K562 (cell line): Measurements from ENCODE around the gene E2F1. TPM values are rescaled to one million over a fixed set of nuclear protein-coding genes. Genes with fewer than 3 reads are reported as not detected.

Experiments
- ATAC-seq: fragments of 200-7000 bp; cut with Tn5 transposase; 3 replicates; pipeline ENCODE4 v1.9.1; 2020; ENCODE audit warnings: moderate library complexity
- BruUV-seq: library from RNA; stranded (reverse); fragments of 400-500 nt; replicated peaks from 2 replicates; lab custom pipeline; 2021; lab: Mats Ljungman, UMichigan
- CTCF ChIA-PET: fragments of 300-600 bp; formaldehyde crosslinking; extraction: SDS; loops from one replicate; lab custom pipeline; 2021; ENCODE audit warnings: low intra/inter-chr PET ratio; lab: Yijun Ruan, JAX
- POLR2A ChIA-PET: fragments of 300-600, 350-650 bp; sonication (Branson Sonifier 250); formaldehyde crosslinking; extraction: SDS; loops from one replicate; lab custom pipeline; 2021; ENCODE audit warnings: antibody characterized with exemption, inconsistent platforms; lab: Yijun Ruan, JAX
- DNase-seq, 4 experiments: peaks; one replicate each; pipeline versions ENCODE4 v3.0.0 to v3.0.0-alpha.2; 2011 to 2018; ENCODE audit warnings: low spot score in 3 of 4, mixed read lengths in 3 of 4; ENCODE audit errors: extremely low read depth in 1 of 4
- FAIRE-seq: peaks from 2 replicates; lab custom pipeline; 2011; peaks lifted over from hg19 to GRCh38; lab: Jason Lieb, UNC
- H2AFZ ChIP-seq: 2 replicates; pipeline ENCODE4 v1.6.0; 2011; ENCODE audit warnings: low read depth, low read length, control low read depth, inconsistent platforms
- H3K27ac ChIP-seq: fragments of 200-600 bp; 3 replicates; pipeline ENCODE4 v1.8.0; 2011; ENCODE audit warnings: low read depth, mild to moderate bottlenecking, control low read depth, inconsistent platforms, low read length, moderate library complexity, mixed read lengths; ENCODE audit errors: extremely low read depth
- H3K27me3 ChIP-seq, 2 experiments: fragments of 300-600 bp in 1 of 2; 2 replicates in 1 of 2; 3 replicates in 1 of 2; pipeline versions ENCODE4 v1.6.0 to v1.8.0; 2011; ENCODE audit warnings: inconsistent platforms in 2 of 2, low read length in 2 of 2, mild to moderate bottlenecking in 1 of 2, mixed read lengths in 1 of 2, moderate library complexity in 1 of 2; ENCODE audit not compliant: control insufficient read depth in 2 of 2, insufficient read depth in 2 of 2
- H3K36me3 ChIP-seq: fragments of 300-600 bp; 3 replicates; pipeline ENCODE4 v1.8.0; 2011; ENCODE audit warnings: mild to moderate bottlenecking, low read length, inconsistent platforms; ENCODE audit not compliant: control insufficient read depth, insufficient read depth
- H3K4me1 ChIP-seq, 2 experiments: fragments of 200-600 bp in 1 of 2; replicated peaks in 1 of 2; 2 replicates in 1 of 2; 3 replicates in 1 of 2; pipeline versions ENCODE4 v1.5.1 to v1.8.0; 2011; ENCODE audit warnings: inconsistent platforms in 2 of 2, low read length in 2 of 2, mild to moderate bottlenecking in 1 of 2, mixed read lengths in 1 of 2, moderate library complexity in 1 of 2; ENCODE audit not compliant: control insufficient read depth in 2 of 2, insufficient read depth in 2 of 2
- H3K4me2 ChIP-seq: 2 replicates; pipeline ENCODE4 v1.6.1; 2011; ENCODE audit warnings: low read length, control low read depth, inconsistent platforms, mixed read lengths; ENCODE audit not compliant: insufficient read depth
- H3K4me3 ChIP-seq: fragments of 200-600 bp; sonication (generic), shearing (Covaris generic); 2 replicates; pipeline ENCODE4 v1.5.1; 2016; ENCODE audit warnings: control low read depth, inconsistent platforms
- H3K79me2 ChIP-seq: fragments of 200-600 bp; 3 replicates; pipeline ENCODE4 v1.8.0; 2011; ENCODE audit warnings: low read length, inconsistent platforms; ENCODE audit not compliant: control insufficient read depth, insufficient read depth
- H3K9ac ChIP-seq, 2 experiments: 2 replicates each; pipeline versions ENCODE4 v1.6.0 to v1.6.1; 2011; ENCODE audit warnings: low read depth in 2 of 2, low read length in 2 of 2, control low read depth in 1 of 2, inconsistent platforms in 1 of 2, mild to moderate bottlenecking in 1 of 2, mixed read lengths in 1 of 2; ENCODE audit not compliant: insufficient read depth in 1 of 2
- H3K9me1 ChIP-seq: one replicate; pipeline ENCODE4 v1.6.0; 2011; ENCODE audit warnings: inconsistent platforms, mild to moderate bottlenecking, low read length, moderate library complexity; ENCODE audit not compliant: control insufficient read depth, insufficient read depth
- H3K9me3 ChIP-seq: replicated peaks from 2 replicates; pipeline ENCODE4 v1.5.1; 2011; ENCODE audit warnings: low read depth, low read length, inconsistent platforms; ENCODE audit not compliant: control insufficient read depth, insufficient read depth
- H4K20me1 ChIP-seq: replicated peaks from 2 replicates; pipeline ENCODE4 v1.6.1; 2011; ENCODE audit warnings: low read length, inconsistent platforms, mixed read lengths; ENCODE audit not compliant: control insufficient read depth, insufficient read depth
- BACH1 ChIP-seq: fragments of 200-800 bp; sonication (Bioruptor generic); IDR thresholded peaks from 2 replicates; pipeline ENCODE4 v1.6.1; 2016; ENCODE audit warnings: missing genetic modification characterization, missing compliant biosample characterization
- BRF1 ChIP-seq: IDR thresholded peaks from 3 replicates; pipeline ENCODE4 v1.6.1; 2011; ENCODE audit warnings: borderline replicate concordance, mild to moderate bottlenecking; ENCODE audit not compliant: insufficient read length; ENCODE audit errors: extremely low read depth
- CBX2 ChIP-seq: fragments of 200-600 bp; sonication (generic); IDR thresholded peaks from one replicate; pipeline ENCODE4 v1.6.1; 2012; ENCODE audit warnings: mild to moderate bottlenecking, low read length, inconsistent platforms; ENCODE audit not compliant: insufficient read depth, poor library complexity, severe bottlenecking
- CREB1 ChIP-seq, 2 experiments: sonication (generic) in 1 of 2; formaldehyde crosslinking in 1 of 2; IDR thresholded peaks; 2 replicates each; pipeline versions ENCODE4 v1.6.1 to v1.8.0; 2012 to 2022; ENCODE audit warnings: inconsistent platforms in 1 of 2, mild to moderate bottlenecking in 1 of 2, missing genetic modification reagents in 1 of 2, moderate library complexity in 1 of 2
- DPF2 ChIP-seq: fragments of 450-650 bp; IDR thresholded peaks from 2 replicates; pipeline ENCODE4 v1.6.1; 2016
- FOXJ2 ChIP-seq: fragments of 200-800 bp; sonication (Bioruptor generic); IDR thresholded peaks from 2 replicates; pipeline ENCODE4 v1.6.1; 2016; ENCODE audit warnings: missing genetic modification characterization, missing compliant biosample characterization
- MEIS2 ChIP-seq: fragments of 450-650 bp; IDR thresholded peaks from 2 replicates; pipeline ENCODE4 v1.6.1; 2014; ENCODE audit warnings: mild to moderate bottlenecking; ENCODE audit not compliant: partially characterized antibody
- NFXL1 ChIP-seq: fragments of 450-650 bp; formaldehyde crosslinking; IDR thresholded peaks from 2 replicates; pipeline ENCODE4 v1.4.0; 2021; ENCODE audit warnings: mild to moderate bottlenecking
- PKNOX1 ChIP-seq: fragments of 450-650 bp; IDR thresholded peaks from 2 replicates; pipeline ENCODE4 v1.6.1; 2016
- RCOR1 ChIP-seq, 2 experiments: IDR thresholded peaks; 2 replicates each; pipeline ENCODE4 v1.6.1; 2012; ENCODE audit warnings: low read depth in 2 of 2, low read length in 2 of 2, borderline replicate concordance in 1 of 2, improper control_type of control experiment in 1 of 2
- U2AF2 ChIP-seq: fragments of 200-400 bp; formaldehyde crosslinking; optimal IDR thresholded peaks from 2 replicates; pipeline ENCODE3; 2017; ENCODE audit warnings: low read depth, mild to moderate bottlenecking, low read length
- WGBS: fragments of 100-300 bp; shearing (Covaris generic); methylation state at CpG from one replicate; pipeline ENCODE4 v1.1.6; 2016; ENCODE audit warnings: low coverage, mixed read lengths; ENCODE audit not compliant: insufficient coverage; ENCODE audit errors: missing lambda C conversion rate; 5-methylcytosine and 5-hydroxymethylcytosine counted together
- in situ Hi-C: fragments of 300-500 bp; cut with MboI; formaldehyde crosslinking; loops from 4 replicates; pipeline ENCODE4 v1.15.0; 2018; ENCODE audit warnings: inconsistent platforms, mixed read lengths
- intact Hi-C: fragments of 100-400 bp; cut with micrococcal nuclease; formaldehyde crosslinking; loops from 2 replicates; pipeline ENCODE4 v1.14.2; 2022
- polyA plus RNA-seq, 8 experiments: library from polyadenylated mRNA; depleted of rRNA in 4 of 8; stranded (reverse) in 5 of 8; unstranded in 3 of 8; fragments of >200 nt; fragmentation: Nextera tagmentation in 2 of 8; fragmentation: Illumina TruSeq in 1 of 8; extraction: Ambion mirVana in 2 of 8; extraction: Trizol in 1 of 8; gene quantifications; 2 replicates each; pipeline versions ENCODE4 v1.2.1 to v1.2.3, GENCODE V29; 2011 to 2014; ENCODE audit warnings: inconsistent platforms in 1 of 8, missing spikeins in 1 of 8
- total RNA-seq, 7 experiments: library from RNA; depleted of rRNA in 6 of 7; stranded (reverse); fragments of >200 nt in 6 of 7; fragmentation: Illumina TruSeq in 2 of 7; extraction: Trizol in 2 of 7; gene quantifications; 2 replicates each; pipeline versions ENCODE4 v1.2.1 to v1.2.3, GENCODE V29; 2011 to 2021; ENCODE audit warnings: low replicate concordance in 1 of 7
- TF ChIP-seq, protein P1 (sequence below): sonication (generic); formaldehyde crosslinking; IDR thresholded peaks from 2 replicates; pipeline ENCODE4 v1.8.0; 2022; ENCODE audit warnings: mild to moderate bottlenecking, low read depth, missing genetic modification reagents
- TF ChIP-seq, protein P2 (sequence below): sonication (generic); formaldehyde crosslinking; IDR thresholded peaks from 2 replicates; pipeline ENCODE4 v1.8.1; 2023; ENCODE audit warnings: mild to moderate bottlenecking, missing genetic modification reagents

The E2F1 gene
- total and polyA plus RNA-seq, 9 of the 15 experiments (the other 6 are each of a cell fraction or from before 2014, with no cell fraction given) = 0.14 to 30.6 (median 13.1) TPM

- TF ChIP-seq CBX2 = no peak
- TF ChIP-seq NFXL1 = no peak
- TF ChIP-seq BRF1 = no peak
- TF ChIP-seq BACH1 (tag) = no peak
- TF ChIP-seq PKNOX1 = no peak
These were observed 56.2 kb downstream of the E2F1 start (continued) for GRCh38 chr20:33629979-33630378.

- FAIRE-seq = peak; percentile 61
- in situ Hi-C loops = no loop called here
- peak in 1 of 4 experiments; percentile 20 for DNase-seq
- Histone ChIP-seq H3K9ac (no peak overlapping the region), H3K4me2 (no peak overlapping the region), H3K9me3 (no peaks in the 10 kb centered on the region), H2AFZ (no peak overlapping the region), H4K20me1 (no peaks in the 10 kb centered on the region), H3K4me3 (no peak overlapping the region), H3K27ac (no peak overlapping the region), H3K9me1 (no peaks in the 10 kb centered on the region), H3K79me2 (no peaks in the 10 kb centered on the region), H3K36me3 (peaks cover 36% of the 10 kb centered on the region; the same call in 2 of the 3 replicates), H3K27me3 (no peaks in the 10 kb centered on the region), H3K4me1 (peaks cover 5 to 10% of the 10 kb centered on the region in 2 experiments; a peak in 3 of 5 replicates)
- ChIA-PET POLR2A (interaction anchor here (1.3 to 1.7 kb wide), 2 partner anchors 13 kb away, joined by 3 to 5 read pairs; no protein-coding TSS in a partner anchor), CTCF (no interaction called here)
- intact Hi-C loops = no loop called here
- WGBS = 42% methylated on average over 10 of the region's 10 CpGs
- no TSS peak for BruUV-seq
- ATAC-seq = peak; percentile 54; the same call in 1 of the 3 replicates
- TF ChIP-seq U2AF2 (no peak), FOXJ2 (tag) (no peak), DPF2 (0 out of 2 replicates have a peak, but pooled peaks have one; percentile 35), CREB1 (IDR thresholded peaks at IDR 0.05) (no peak), CREB1 (CRISPR knock-in tag; IDR thresholded peaks at IDR 0.05) (no peak), RCOR1 (IDR thresholded peaks at IDR 0.05; ENCODE audit: borderline replicate concordance in 1 of 2, low read depth in 2 of 2, low read length in 2 of 2) (peak in 1 of 2 experiments; percentile 48; a peak in 1 of 4 replicates), MEIS2 (peak; percentile 39)
- TF ChIP-seq, protein P1, sequence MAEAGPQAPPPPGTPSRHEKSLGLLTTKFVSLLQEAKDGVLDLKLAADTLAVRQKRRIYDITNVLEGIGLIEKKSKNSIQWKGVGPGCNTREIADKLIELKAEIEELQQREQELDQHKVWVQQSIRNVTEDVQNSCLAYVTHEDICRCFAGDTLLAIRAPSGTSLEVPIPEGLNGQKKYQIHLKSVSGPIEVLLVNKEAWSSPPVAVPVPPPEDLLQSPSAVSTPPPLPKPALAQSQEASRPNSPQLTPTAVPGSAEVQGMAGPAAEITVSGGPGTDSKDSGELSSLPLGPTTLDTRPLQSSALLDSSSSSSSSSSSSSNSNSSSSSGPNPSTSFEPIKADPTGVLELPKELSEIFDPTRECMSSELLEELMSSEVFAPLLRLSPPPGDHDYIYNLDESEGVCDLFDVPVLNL = no peak
- TF ChIP-seq, protein P2, sequence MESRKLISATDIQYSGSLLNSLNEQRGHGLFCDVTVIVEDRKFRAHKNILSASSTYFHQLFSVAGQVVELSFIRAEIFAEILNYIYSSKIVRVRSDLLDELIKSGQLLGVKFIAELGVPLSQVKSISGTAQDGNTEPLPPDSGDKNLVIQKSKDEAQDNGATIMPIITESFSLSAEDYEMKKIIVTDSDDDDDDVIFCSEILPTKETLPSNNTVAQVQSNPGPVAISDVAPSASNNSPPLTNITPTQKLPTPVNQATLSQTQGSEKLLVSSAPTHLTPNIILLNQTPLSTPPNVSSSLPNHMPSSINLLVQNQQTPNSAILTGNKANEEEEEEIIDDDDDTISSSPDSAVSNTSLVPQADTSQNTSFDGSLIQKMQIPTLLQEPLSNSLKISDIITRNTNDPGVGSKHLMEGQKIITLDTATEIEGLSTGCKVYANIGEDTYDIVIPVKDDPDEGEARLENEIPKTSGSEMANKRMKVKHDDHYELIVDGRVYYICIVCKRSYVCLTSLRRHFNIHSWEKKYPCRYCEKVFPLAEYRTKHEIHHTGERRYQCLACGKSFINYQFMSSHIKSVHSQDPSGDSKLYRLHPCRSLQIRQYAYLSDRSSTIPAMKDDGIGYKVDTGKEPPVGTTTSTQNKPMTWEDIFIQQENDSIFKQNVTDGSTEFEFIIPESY (CRISPR knock-in tag) = peak; percentile 70; the same call in 1 of the 2 replicates
These were observed 56.7 kb downstream of the E2F1 start for GRCh38 chr20:33629533-33629932.
